ENCODE results near the gene LCMT2.

The LCMT2 gene

DNA sequence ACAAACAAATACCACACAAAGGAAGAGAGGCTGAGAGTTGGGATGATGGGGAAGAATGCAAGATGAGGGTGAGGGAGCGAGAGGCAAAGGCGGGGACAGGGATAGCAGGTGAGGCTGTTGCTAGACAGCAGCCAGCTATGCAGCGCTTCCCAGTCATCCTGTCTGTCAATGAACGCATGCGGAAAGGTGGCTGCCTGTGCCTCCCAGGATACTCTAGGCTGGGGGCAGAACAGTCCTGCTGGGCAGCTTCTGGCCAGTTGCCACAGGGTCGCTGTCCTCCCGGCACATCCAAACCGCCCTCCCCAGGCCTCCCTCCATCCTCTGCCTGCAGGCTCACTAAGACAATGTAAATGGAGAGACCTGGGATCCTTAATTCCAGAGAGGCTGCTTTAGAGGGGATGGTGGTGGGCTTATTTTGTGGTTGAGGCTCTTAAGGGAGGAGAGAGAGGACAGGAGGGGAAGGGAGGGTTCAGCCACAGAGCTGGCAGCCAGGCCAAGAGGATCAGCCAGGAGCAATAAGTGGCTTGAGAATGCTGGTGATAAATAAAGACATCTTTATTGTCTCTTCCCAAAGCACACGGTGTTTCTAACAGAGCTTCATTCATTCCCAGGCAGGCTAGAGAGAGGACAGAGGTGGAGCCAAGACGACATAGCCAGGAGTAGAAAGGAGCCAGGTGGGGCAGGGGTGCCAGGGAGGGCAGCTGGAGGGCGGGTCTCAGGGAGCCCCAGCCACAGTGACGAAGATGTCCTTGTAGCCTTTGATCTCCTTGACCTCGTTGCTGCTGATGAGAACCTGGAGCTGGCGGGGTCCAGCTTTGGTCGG is 54.4 kb downstream of the LCMT2 start:
- no peak for DNase-seq (ENCODE audit: low spot score)

- DNase-seq (ENCODE audit: low spot score), result no peak
Measured at GRCh38 chr15:43274136-43274535, 56.2 kb downstream of the LCMT2 start.

Data from cerebellar cortex (tissue), 1 donor.